Suprapubic skin (tissue), 4 donors: ENCODE measurements around the gene SNX9.

Experiments
- CTCF ChIP-seq, 2 donors: fragments of 200-600 bp in 1 of 2; fragments of 450-650 bp in 1 of 2; sonication (generic) in 1 of 2; IDR thresholded peaks; one replicate each; pipeline ENCODE4 v1.5.1; 2016 to 2019; ENCODE audit warnings: antibody characterized with exemption in 2 of 2, mild to moderate bottlenecking in 1 of 2, moderate library complexity in 1 of 2
- EP300 ChIP-seq: sonication (generic); formaldehyde crosslinking; IDR thresholded peaks from one replicate; pipeline ENCODE4 v1.6.1; 2017; ENCODE audit warnings: antibody characterized with exemption
- POLR2A ChIP-seq, 2 donors: fragments of 450-650 bp; IDR thresholded peaks; one replicate each; pipeline ENCODE4 v1.6.1; 2017; ENCODE audit warnings: antibody characterized with exemption in 2 of 2, mild to moderate bottlenecking in 2 of 2, moderate library complexity in 2 of 2
- POLR2AphosphoS5 ChIP-seq, 3 donors: sonication (generic); formaldehyde crosslinking; IDR thresholded peaks; one replicate each; pipeline ENCODE4 v1.6.1; 2017; ENCODE audit warnings: antibody characterized with exemption in 3 of 3

- TF ChIP-seq CTCF (IDR thresholded peaks at IDR 0.05) (no peak), POLR2A (IDR thresholded peaks at IDR 0.05) (no peak), POLR2AphosphoS5 (IDR thresholded peaks at IDR 0.05) (no peak), EP300 (no peak)
Observed at GRCh38 chr6:157861184-157861583, 38.1 kb downstream of the SNX9 start.
